ENCODE data around the gene CCDC137.

Gene CCDC137

GRCh38 chr17:81635431-81635830 lies 31.1 kb upstream of the CCDC137 start:
- no peak for DNase-seq (ENCODE audit: low read depth in 1 of 2, low spot score in 1 of 2)
- H3K4me3 ChIP-seq (replicated peaks; ENCODE audit: insufficient read depth, low read length): peak overlapping the region; percentile 95
- no peak for TF ChIP-seq SPI1 (IDR thresholded peaks at IDR 0.05; ENCODE audit: borderline replicate concordance, low read depth)
- TF ChIP-seq GABPA (IDR thresholded peaks at IDR 0.05; ENCODE audit: low read depth): no peak
- no peak for TF ChIP-seq REST (IDR thresholded peaks at IDR 0.05; ENCODE audit: insufficient replicate concordance, low read depth)
- no peak for TF ChIP-seq POLR2AphosphoS5 (IDR thresholded peaks at IDR 0.05; ENCODE audit: low read depth)
- TF ChIP-seq CTCF (IDR thresholded peaks at IDR 0.05; ENCODE audit: insufficient read depth, low read length): no peak
- no peaks in the 10 kb centered on the region for H3K27me3 ChIP-seq (ENCODE audit: insufficient read depth, poor library complexity, severe bottlenecking)
- H3K27ac ChIP-seq (replicated peaks): no peak overlapping the region

GRCh38 chr17:81635973-81636504 lies 30.5 kb upstream of the CCDC137 start:
- TF ChIP-seq POLR2AphosphoS5 (IDR thresholded peaks at IDR 0.05; ENCODE audit: low read depth) (no peak), CTCF (IDR thresholded peaks at IDR 0.05; ENCODE audit: insufficient read depth, low read length) (no peak), GABPA (IDR thresholded peaks at IDR 0.05; ENCODE audit: low read depth) (no peak)
- H3K27ac ChIP-seq (replicated peaks): peak overlapping the region; percentile 74

GRCh38 chr17:81636505-81637288 lies 29.8 kb upstream of the CCDC137 start, which contains the start of the genes NPLOC4 and TSPAN10:
Gene NPLOC4 (minus strand): TSS chr17:81637112. CDS start chr17:81636930, 182 bp downstream.
Gene TSPAN10 (plus strand): TSS chr17:81637196. CDS start chr17:81642413, 5,217 bp downstream.
- DNase-seq (ENCODE audit: low read depth in 1 of 2, low spot score in 1 of 2): peak; percentile 77 to 79
- TF ChIP-seq POLR2AphosphoS5 (IDR thresholded peaks at IDR 0.05; ENCODE audit: low read depth) (peak; percentile 74), REST (IDR thresholded peaks at IDR 0.05; ENCODE audit: insufficient replicate concordance, low read depth) (peak; percentile 22), SPI1 (IDR thresholded peaks at IDR 0.05; ENCODE audit: borderline replicate concordance, low read depth) (no peak), CTCF (IDR thresholded peaks at IDR 0.05; ENCODE audit: insufficient read depth, low read length) (no peak), GABPA (IDR thresholded peaks at IDR 0.05; ENCODE audit: low read depth) (peak; percentile 87)
- Histone ChIP-seq H3K27ac (replicated peaks) (peak within 1 kb of the TSS; percentile 74), H3K4me3 (replicated peaks; ENCODE audit: insufficient read depth, low read length) (peak within 1 kb of the TSS; percentile 95), H3K27me3 (ENCODE audit: insufficient read depth, poor library complexity, severe bottlenecking) (no peaks in the 10 kb centered on the region)

More at GRCh38 chr17:81635973-81636504, 30.5 kb upstream of the CCDC137 start:
- Histone ChIP-seq H3K4me3 (replicated peaks; ENCODE audit: insufficient read depth, low read length) (peak overlapping the region; percentile 95), H3K27me3 (ENCODE audit: insufficient read depth, poor library complexity, severe bottlenecking) (no peaks in the 10 kb centered on the region)
- no peak for DNase-seq (ENCODE audit: low read depth in 1 of 2, low spot score in 1 of 2)
